B cell (primary cell): ENCODE data around the gene SNRPF. TPM values are rescaled to one million over a fixed set of nuclear protein-coding genes. Genes with fewer than 3 reads are reported as not detected.

Experiments used
- ATAC-seq: fragments of 200-7000 bp; cut with Tn5 transposase; one replicate; pipeline ENCODE4 v1.10.0; 2021; ENCODE audit warnings: low read depth, mild to moderate bottlenecking, moderate number of reproducible peaks, moderate library complexity
- CTCF ChIA-PET: fragments of 350-600 bp; sonication (Branson Sonifier 250); formaldehyde crosslinking; loops from one replicate; lab custom pipeline; 2021; ENCODE audit warnings: antibody characterized with exemption, inconsistent platforms; lab: Charles Lee
- POLR2A ChIA-PET: fragments of 350-600 bp; sonication (Branson Sonifier 250); formaldehyde crosslinking; loops from one replicate; lab custom pipeline; 2021; ENCODE audit warnings: antibody characterized with exemption; lab: Charles Lee
- DNase-seq: peaks from one replicate; pipeline ENCODE4 v3.0.0; 2013
- H2AFZ ChIP-seq: 2 replicates; pipeline ENCODE4 v1.6.1; 2012; ENCODE audit warnings: mild to moderate bottlenecking, low read depth, low read length; ENCODE audit not compliant: insufficient read depth, poor library complexity, severe bottlenecking
- H3K27ac ChIP-seq, 2 donors: 1 replicate in 1 of 2; 2 replicates in 1 of 2; pipeline ENCODE4 v1.5.1; 2012 to 2013; ENCODE audit warnings: low read length in 2 of 2, mild to moderate bottlenecking in 2 of 2, moderate library complexity in 1 of 2
- H3K27me3 ChIP-seq, 4 experiments: fragments of 200-600 bp in 1 of 4; sonication (generic) in 1 of 4; replicated peaks in 1 of 4; 1 replicate in 2 of 4; 2 replicates in 2 of 4; pipeline versions ENCODE4 v1.6.1 to v1.7.0; 2013 to 2016; ENCODE audit warnings: low read length in 3 of 4, mild to moderate bottlenecking in 2 of 4, mixed read lengths in 1 of 4, moderate library complexity in 1 of 4; ENCODE audit not compliant: insufficient read depth in 4 of 4, control insufficient read depth in 3 of 4; ENCODE audit errors: control extremely low read depth in 1 of 4
- H3K36me3 ChIP-seq, 2 experiments: replicated peaks in 1 of 2; 1 replicate in 1 of 2; 2 replicates in 1 of 2; pipeline versions ENCODE4 v1.6.1 to v1.7.1; 2013; ENCODE audit warnings: low read length in 1 of 2; ENCODE audit not compliant: insufficient read depth in 2 of 2, control insufficient read depth in 1 of 2; ENCODE audit errors: control extremely low read depth in 1 of 2, extremely low read depth in 1 of 2
- H3K4me1 ChIP-seq, 2 donors: fragments of 200-600 bp in 1 of 2; sonication (generic) in 1 of 2; 1 replicate in 1 of 2; 2 replicates in 1 of 2; pipeline versions ENCODE4 v1.5.1 to v1.6.1; 2013 to 2017; ENCODE audit warnings: low read length in 2 of 2; ENCODE audit not compliant: control insufficient read depth in 2 of 2, insufficient read depth in 2 of 2
- H3K4me2 ChIP-seq: replicated peaks from 2 replicates; pipeline ENCODE3; 2012; ENCODE audit warnings: mild to moderate bottlenecking, low read depth, low read length; ENCODE audit not compliant: poor library complexity, severe bottlenecking
- H3K4me3 ChIP-seq, 5 experiments: fragments of 200-600 bp in 1 of 5; sonication (generic) in 1 of 5; 1 replicate in 3 of 5; 2 replicates in 2 of 5; pipeline versions ENCODE4 v1.5.1 to v1.7.0; 2011 to 2016; ENCODE audit warnings: low read length in 4 of 5, mild to moderate bottlenecking in 4 of 5, low read depth in 2 of 5, control low read depth in 1 of 5, moderate library complexity in 1 of 5; ENCODE audit not compliant: insufficient read depth in 1 of 5; ENCODE audit errors: control extremely low read depth in 1 of 5, extremely low read depth in 1 of 5
- H3K79me2 ChIP-seq: fragments of 200-600 bp; sonication (generic); one replicate; pipeline ENCODE4 v1.6.0; 2016; ENCODE audit warnings: low read length; ENCODE audit not compliant: control insufficient read depth, insufficient read depth
- H3K9ac ChIP-seq: fragments of 200-600 bp; sonication (generic); 2 replicates; pipeline ENCODE4 v1.6.1; 2017; ENCODE audit warnings: mild to moderate bottlenecking, low read length, moderate library complexity
- H3K9me3 ChIP-seq, 3 donors: one replicate each; pipeline versions ENCODE4 v1.6.1 to v1.7.1; 2013; ENCODE audit warnings: low read length in 2 of 3; ENCODE audit not compliant: control insufficient read depth in 2 of 3, insufficient read depth in 1 of 3; ENCODE audit errors: control extremely low read depth in 1 of 3
- H4K20me1 ChIP-seq: 2 replicates; pipeline ENCODE4 v1.6.0; 2012; ENCODE audit warnings: mild to moderate bottlenecking, low read length; ENCODE audit not compliant: insufficient read depth, control insufficient read depth, poor library complexity, severe bottlenecking
- H3K27ac Mint-ChIP-seq: one replicate; pipeline ENCODE4 v1.8.0; 2021; ENCODE audit warnings: mixed read lengths
- H3K27me3 Mint-ChIP-seq: one replicate; pipeline ENCODE4 v1.8.0; 2021; ENCODE audit warnings: mixed read lengths
- H3K4me1 Mint-ChIP-seq: one replicate; pipeline ENCODE4 v1.8.0; 2021; ENCODE audit warnings: mixed read lengths
- H3K4me3 Mint-ChIP-seq: one replicate; pipeline ENCODE4 v1.8.0; 2021; ENCODE audit warnings: mixed read lengths
- H3K9me3 Mint-ChIP-seq: one replicate; pipeline ENCODE4 v1.8.0; 2022; ENCODE audit warnings: mixed read lengths; ENCODE audit not compliant: insufficient read depth
- CTCF ChIP-seq: fragments of 200-600 bp; IDR thresholded peaks from one replicate; pipeline ENCODE4 v1.8.0; 2022; ENCODE audit warnings: antibody characterized with exemption, mild to moderate bottlenecking
- EZH2 ChIP-seq: IDR thresholded peaks from 2 replicates; pipeline ENCODE4 v1.6.1; 2012; ENCODE audit warnings: borderline replicate concordance, low read depth, mild to moderate bottlenecking, moderate library complexity, low read length; ENCODE audit not compliant: insufficient read depth, poor library complexity, severe bottlenecking
- WGBS: methylation state at CpG from one replicate; pipeline ENCODE4 v1.1.5; 2013; ENCODE audit warnings: missing lambda C conversion rate; ENCODE audit not compliant: insufficient coverage; 5-methylcytosine and 5-hydroxymethylcytosine counted together
- intact Hi-C: fragments of 100-400 bp; cut with micrococcal nuclease; formaldehyde crosslinking; loops from one replicate; pipeline ENCODE4 v1.10.0; 2022
- polyA plus RNA-seq: library from polyadenylated mRNA; depleted of rRNA; stranded (reverse); fragments of >200 nt; gene quantifications from 2 replicates; pipeline ENCODE4 v1.2.3, GENCODE V29; 2012
- total RNA-seq, 2 donors: library from RNA; stranded (reverse); fragments of 120-200 nt in 1 of 2; gene quantifications; 1 replicate in 1 of 2; 2 replicates in 1 of 2; pipeline versions ENCODE4 v1.2.3 to v1.2.4, GENCODE V29; 2013 to 2022

SNRPF gene
- total and polyA plus RNA-seq, 2 donors (not counting 1 experiment from before 2014, with no cell fraction given) = 10.5 to 23.8 TPM

- Histone ChIP-seq H2AFZ (no peak overlapping the region), H3K4me1 (no peaks in the 10 kb centered on the region), H4K20me1 (no peaks in the 10 kb centered on the region), H3K4me3 (no peak overlapping the region), H3K36me3 (no peaks in the 10 kb centered on the region), H3K4me2 (no peak overlapping the region), H3K27me3 (peaks cover 0 to 6% (median 2%) of the 10 kb centered on the region in 4 experiments), H3K9me3 (no peaks in the 10 kb centered on the region), H3K9ac (no peak overlapping the region), H3K79me2 (no peaks in the 10 kb centered on the region), H3K27ac (no peak overlapping the region)
- CTCF ChIA-PET = no interaction called here
- no peak overlapping the region for H3K4me3 Mint-ChIP-seq
- H3K27ac Mint-ChIP-seq = no peak overlapping the region
- no peaks in the 10 kb centered on the region for H3K9me3 Mint-ChIP-seq
- peaks cover 27% of the 10 kb centered on the region for H3K27me3 Mint-ChIP-seq
- ATAC-seq = no peak
- POLR2A ChIA-PET = no interaction called here
- no peak for DNase-seq
- intact Hi-C loops = no loop called here
- WGBS = 42% methylated on average over 3 of the region's 8 CpGs
- H3K4me1 Mint-ChIP-seq = no peaks in the 10 kb centered on the region
- TF ChIP-seq CTCF = no peak
- no peak for TF ChIP-seq EZH2
These were observed 10.0 kb upstream of the SNRPF start for GRCh38 chr12:95848575-95849388.

- WGBS = 0% methylated on average over 1 of the region's 3 CpGs
- H2AFZ ChIP-seq = no peak overlapping the region
- ATAC-seq (no peak), DNase-seq (no peak)
- no peak overlapping the region for H3K4me2 ChIP-seq
- no peaks in the 10 kb centered on the region for H3K36me3 ChIP-seq
- H3K4me3 Mint-ChIP-seq = no peak overlapping the region
- no peak overlapping the region for H3K9ac ChIP-seq
- no peak overlapping the region for H3K27ac Mint-ChIP-seq
- H3K4me1 Mint-ChIP-seq = no peaks in the 10 kb centered on the region
- H4K20me1 ChIP-seq = no peaks in the 10 kb centered on the region
- H3K27me3 Mint-ChIP-seq = peaks cover 20% of the 10 kb centered on the region
- no peaks in the 10 kb centered on the region for H3K4me1 ChIP-seq
- no peak for TF ChIP-seq EZH2
- TF ChIP-seq CTCF = no peak
- no peak overlapping the region for H3K4me3 ChIP-seq
- H3K9me3 ChIP-seq = no peaks in the 10 kb centered on the region
- H3K79me2 ChIP-seq = no peaks in the 10 kb centered on the region
- no peak overlapping the region for H3K27ac ChIP-seq
- H3K27me3 ChIP-seq = peaks cover 0 to 11% (median 9%) of the 10 kb centered on the region in 4 experiments
- intact Hi-C loops = loop anchor here (10.0 kb wide), 1 partner anchor 307 kb away; no protein-coding TSS in a partner anchor
- ChIA-PET POLR2A (no interaction called here), CTCF (interaction anchor here (0.6 kb wide), 1 partner anchor 1140 kb away, joined by 3 read pairs; no protein-coding TSS in a partner anchor)
- no peaks in the 10 kb centered on the region for H3K9me3 Mint-ChIP-seq
These were observed 7.1 kb upstream of the SNRPF start for GRCh38 chr12:95851606-95852005.
